ENCODE measurements around the gene COPRS. TPM values are rescaled to one million over a fixed set of nuclear protein-coding genes. Genes with fewer than 3 reads are reported as not detected.

The COPRS gene, protein sequence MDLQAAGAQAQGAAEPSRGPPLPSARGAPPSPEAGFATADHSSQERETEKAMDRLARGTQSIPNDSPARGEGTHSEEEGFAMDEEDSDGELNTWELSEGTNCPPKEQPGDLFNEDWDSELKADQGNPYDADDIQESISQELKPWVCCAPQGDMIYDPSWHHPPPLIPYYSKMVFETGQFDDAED
- 17.1 and 17.6 TPM in 2 replicates for total RNA-seq
- total RNA-seq (2013), result 22.5 TPM
- polyA plus RNA-seq, result 12.6 and 17.7 TPM in 2 replicates
- 18.1 and 21.2 TPM in 2 replicates for polyA minus RNA-seq

DNA sequence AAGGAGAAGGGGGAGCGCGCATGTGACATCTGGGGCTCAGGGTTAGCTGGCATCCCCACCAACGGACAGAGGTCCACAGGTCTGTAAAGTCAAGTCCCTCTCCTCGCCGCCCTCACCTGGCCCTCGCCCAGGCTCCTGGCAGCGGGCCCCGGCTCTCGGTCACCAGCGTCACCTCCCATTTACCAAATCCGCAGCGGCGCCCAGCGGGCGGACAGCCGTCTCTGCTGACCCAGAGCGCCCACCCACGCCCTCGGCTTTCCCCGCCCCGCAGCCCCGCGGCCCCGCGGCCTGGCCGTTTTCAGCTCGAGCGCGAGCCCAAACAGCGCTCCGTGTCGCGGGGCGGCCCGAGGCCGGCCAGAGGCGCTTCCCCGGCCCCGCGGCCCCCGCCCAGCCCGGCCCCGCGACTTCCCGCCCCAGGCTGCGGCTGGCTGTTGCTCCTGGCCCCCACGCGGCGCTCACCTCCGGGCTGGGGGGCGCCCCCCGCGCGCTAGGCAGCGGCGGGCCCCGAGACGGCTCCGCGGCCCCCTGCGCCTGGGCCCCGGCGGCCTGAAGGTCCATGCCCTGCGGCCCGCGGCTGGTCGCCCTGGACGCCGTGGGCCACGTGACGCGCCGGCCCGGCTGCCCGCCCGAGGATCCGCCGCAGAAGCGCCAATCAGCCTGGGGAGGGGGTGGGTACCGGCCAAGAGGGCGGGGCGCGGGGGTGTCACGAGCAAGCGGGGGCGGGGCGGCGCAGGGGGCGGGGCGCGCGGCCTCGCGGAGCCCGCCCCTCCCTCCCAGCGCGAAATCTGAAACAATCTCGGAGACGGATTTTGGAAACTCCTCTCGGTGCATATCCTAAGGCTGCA, at the start of gene COPRS:
TSS of gene COPRS (minus strand) at position 603 of the 845 bp plus-strand sequence. CDS start at position 558, 45 bp downstream.
- Mint-ChIP-seq H3K4me1 (peaks cover 24% of the 10 kb centered on the region), H3K27me3 (no peaks in the 10 kb centered on the region), H3K27ac (peak within 1 kb of the TSS; percentile 89), H3K4me3 (peak within 1 kb of the TSS; percentile 93), H3K9me3 (ENCODE audit: insufficient read depth) (no peaks in the 10 kb centered on the region)
- Histone ChIP-seq H4K20me1 (ENCODE audit: control insufficient read depth, insufficient read depth, low read length, poor library complexity, severe bottlenecking) (no peaks in the 10 kb centered on the region), H3K9ac (ENCODE audit: low read length) (peak within 1 kb of the TSS; percentile 72), H3K4me2 (replicated peaks; ENCODE audit: low read depth, low read length, poor library complexity, severe bottlenecking) (peak within 1 kb of the TSS; percentile 87), H3K27me3 (replicated peaks in 1 of 4; ENCODE audit: control extremely low read depth in 1 of 4, control insufficient read depth in 3 of 4, insufficient read depth in 4 of 4, low read length in 3 of 4) (no peaks in the 10 kb centered on the region), H3K9me3 (ENCODE audit: control extremely low read depth in 1 of 3, control insufficient read depth in 2 of 3, insufficient read depth in 1 of 3, low read length in 2 of 3) (no peaks in the 10 kb centered on the region), H3K4me1 (ENCODE audit: control insufficient read depth in 2 of 2, insufficient read depth in 2 of 2, low read length in 2 of 2) (peaks cover 11 to 16% of the 10 kb centered on the region in 2 donors), H2AFZ (ENCODE audit: insufficient read depth, low read depth, low read length, poor library complexity, severe bottlenecking) (peak within 1 kb of the TSS; percentile 91), H3K79me2 (ENCODE audit: control insufficient read depth, insufficient read depth, low read length) (peaks cover 27% of the 10 kb centered on the region), H3K36me3 (replicated peaks in 1 of 2; ENCODE audit: control extremely low read depth in 1 of 2, control insufficient read depth in 1 of 2, extremely low read depth in 1 of 2, insufficient read depth in 2 of 2, low read length in 1 of 2) (peaks cover 0 to 13% of the 10 kb centered on the region in 2 experiments), H3K4me3 (ENCODE audit: control extremely low read depth in 1 of 5, extremely low read depth in 1 of 5, insufficient read depth in 1 of 5, low read depth in 2 of 5, low read length in 4 of 5) (peak within 1 kb of the TSS; percentile 46 to 71 (median 54)), H3K27ac (ENCODE audit: low read length in 2 of 2) (peak within 1 kb of the TSS in 1 of 2 donors; percentile 48)
- DNase-seq (peak; percentile 88), ATAC-seq (ENCODE audit: low read depth) (peak; percentile 94)
- WGBS (ENCODE audit: insufficient coverage), result under 1% methylated on average over 98 of the region's 100 CpGs
- TF ChIP-seq EZH2 (IDR thresholded peaks at IDR 0.05; ENCODE audit: borderline replicate concordance, insufficient read depth, low read depth, low read length, poor library complexity, severe bottlenecking), result no peak
- TF ChIP-seq, protein P1, sequence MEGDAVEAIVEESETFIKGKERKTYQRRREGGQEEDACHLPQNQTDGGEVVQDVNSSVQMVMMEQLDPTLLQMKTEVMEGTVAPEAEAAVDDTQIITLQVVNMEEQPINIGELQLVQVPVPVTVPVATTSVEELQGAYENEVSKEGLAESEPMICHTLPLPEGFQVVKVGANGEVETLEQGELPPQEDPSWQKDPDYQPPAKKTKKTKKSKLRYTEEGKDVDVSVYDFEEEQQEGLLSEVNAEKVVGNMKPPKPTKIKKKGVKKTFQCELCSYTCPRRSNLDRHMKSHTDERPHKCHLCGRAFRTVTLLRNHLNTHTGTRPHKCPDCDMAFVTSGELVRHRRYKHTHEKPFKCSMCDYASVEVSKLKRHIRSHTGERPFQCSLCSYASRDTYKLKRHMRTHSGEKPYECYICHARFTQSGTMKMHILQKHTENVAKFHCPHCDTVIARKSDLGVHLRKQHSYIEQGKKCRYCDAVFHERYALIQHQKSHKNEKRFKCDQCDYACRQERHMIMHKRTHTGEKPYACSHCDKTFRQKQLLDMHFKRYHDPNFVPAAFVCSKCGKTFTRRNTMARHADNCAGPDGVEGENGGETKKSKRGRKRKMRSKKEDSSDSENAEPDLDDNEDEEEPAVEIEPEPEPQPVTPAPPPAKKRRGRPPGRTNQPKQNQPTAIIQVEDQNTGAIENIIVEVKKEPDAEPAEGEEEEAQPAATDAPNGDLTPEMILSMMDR (IDR thresholded peaks at IDR 0.05), result no peak
- intact Hi-C loops (cut with micrococcal nuclease), result loop anchor here (1.0 to 5.0 kb wide), 4 partner anchors 42 to 322 kb away; partner anchors contain the start of gene UTP6
- ChIA-PET POLR2A (interaction anchor here (1.0 kb wide), 3 partner anchors 23 to 371 kb away, joined by 3 read pairs; partner anchors contain the start of gene UTP6), CTCF (interaction anchor here (0.6 to 3.5 kb wide), 9 partner anchors 10 to 333 kb away, joined by 3 to 20 read pairs (median 3); no protein-coding TSS in a partner anchor)
